HG03520 (cell line): ENCODE data around the gene DCHS1.
A peak's percentile ranks its signal among the peaks of the same experiment; 100 is the strongest.

Source experiments
- ATAC-seq: cut with Tn5 transposase; IDR thresholded peaks from one replicate; pipeline ENCODE4 v1.9.1; 2021; ENCODE audit warnings: mild to moderate bottlenecking, moderate library complexity; ENCODE audit not compliant: unreplicated experiment

The DCHS1 gene

DNA sequence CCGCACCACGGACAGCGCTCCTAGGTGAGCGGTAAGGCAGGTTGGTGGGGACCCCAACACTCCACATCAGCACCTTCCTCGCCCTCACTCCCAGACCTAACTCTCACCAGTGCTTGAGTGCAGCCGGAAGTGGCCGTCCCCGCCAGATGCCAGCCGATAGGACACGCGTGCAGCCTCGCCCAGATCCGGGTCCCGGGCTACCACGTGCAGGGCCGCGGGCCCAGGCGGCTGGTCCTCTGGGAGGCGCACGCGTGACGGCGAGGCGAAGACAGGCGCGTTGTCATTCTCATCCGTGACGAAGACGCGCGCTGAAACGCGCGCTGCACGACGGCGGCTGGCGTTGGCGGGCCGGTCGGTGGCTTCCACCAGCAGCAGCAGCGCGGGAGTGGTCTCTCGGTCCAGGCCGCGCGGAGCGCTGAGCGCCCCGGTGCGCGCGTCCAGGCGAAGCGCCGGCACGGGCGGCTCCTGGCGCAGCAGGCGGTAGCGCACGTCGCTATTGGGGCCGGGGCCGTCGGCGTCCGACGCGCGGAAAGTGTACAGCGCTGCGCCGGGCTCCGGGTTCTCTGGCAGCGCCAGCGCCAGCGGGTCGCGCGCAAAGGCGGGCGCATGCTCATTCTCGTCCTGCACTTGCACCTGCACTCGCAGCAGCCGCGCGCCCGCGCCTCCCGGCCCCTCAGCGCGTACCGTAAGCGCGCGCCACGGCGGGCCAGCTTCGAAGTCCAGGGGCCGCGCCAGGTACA lies 25.5 kb downstream of the DCHS1 start:
- no peak for ATAC-seq

GRCh38 chr11:6629573-6629891 lies 26.1 kb downstream of the DCHS1 start:
- no peak for ATAC-seq

- no peak for ATAC-seq
Observed at GRCh38 chr11:6628526-6628925, 27.1 kb downstream of the DCHS1 start.

DNA sequence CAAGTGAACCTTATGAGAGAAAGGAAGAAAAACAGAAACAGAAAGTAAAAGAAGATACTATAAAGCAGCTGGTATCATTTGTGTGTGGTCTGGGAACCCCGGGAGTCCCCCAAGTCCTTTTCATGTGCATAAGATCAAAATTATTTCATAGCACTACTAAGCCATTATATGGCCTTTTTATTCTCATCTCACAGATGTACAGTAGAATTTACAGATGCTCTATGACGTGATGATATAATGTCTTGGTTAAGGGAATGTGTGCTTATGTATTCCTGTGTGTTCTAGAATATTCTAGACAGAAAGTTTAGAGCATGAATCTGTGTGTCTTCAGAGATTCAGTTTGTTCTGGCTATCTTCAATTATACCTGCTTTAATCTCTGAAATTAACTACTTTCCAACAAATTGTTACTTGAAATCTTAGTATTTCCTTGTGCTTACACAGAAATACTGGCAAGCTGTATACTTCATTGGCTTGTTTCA lies 27.8 kb downstream of the DCHS1 start:
- ATAC-seq, result peak; percentile 63

DNA sequence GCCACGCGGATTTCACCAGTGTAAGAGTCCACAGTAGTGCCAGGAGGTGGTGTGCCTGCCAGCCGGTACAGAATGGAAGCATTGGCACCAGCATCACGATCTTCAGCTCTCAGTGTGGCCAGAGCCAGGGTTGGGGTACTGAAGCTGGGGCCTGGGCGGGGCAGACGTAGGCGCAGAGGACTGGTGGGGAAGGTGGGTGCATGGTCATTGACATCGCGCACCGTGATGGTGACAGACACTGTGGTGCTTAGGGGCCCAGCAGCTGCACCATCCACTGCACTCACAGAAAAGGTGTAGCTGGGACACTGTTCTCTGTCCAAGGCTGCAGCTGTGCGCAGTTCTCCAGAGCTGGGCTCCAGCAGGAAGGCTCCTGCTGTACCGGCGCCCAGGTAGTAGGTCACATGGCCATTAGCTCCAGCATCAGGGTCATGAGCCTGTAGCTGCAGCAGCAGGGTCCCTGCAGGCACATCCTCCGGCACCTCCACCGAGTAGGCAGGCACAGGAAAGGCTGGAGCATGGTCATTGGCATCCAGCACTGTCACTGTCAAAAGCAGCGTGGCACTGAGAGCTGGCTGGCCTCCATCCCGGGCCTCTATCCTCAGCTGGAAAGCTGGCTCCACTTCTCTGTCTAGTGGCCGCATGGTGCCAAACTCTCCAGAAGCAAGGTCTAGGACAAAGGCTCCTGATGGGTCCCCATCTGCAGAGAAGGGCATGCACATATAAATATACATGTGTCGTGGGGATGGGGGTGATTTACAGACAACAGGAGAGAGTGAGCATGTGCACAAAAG lies 28.4 kb downstream of the DCHS1 start:
- no peak for ATAC-seq

- ATAC-seq, result no peak
Observed at GRCh38 chr11:6625832-6626420, 29.7 kb downstream of the DCHS1 start.

- ATAC-seq, result no peak
Observed at GRCh38 chr11:6625156-6625831, 30.3 kb downstream of the DCHS1 start.

DNA sequence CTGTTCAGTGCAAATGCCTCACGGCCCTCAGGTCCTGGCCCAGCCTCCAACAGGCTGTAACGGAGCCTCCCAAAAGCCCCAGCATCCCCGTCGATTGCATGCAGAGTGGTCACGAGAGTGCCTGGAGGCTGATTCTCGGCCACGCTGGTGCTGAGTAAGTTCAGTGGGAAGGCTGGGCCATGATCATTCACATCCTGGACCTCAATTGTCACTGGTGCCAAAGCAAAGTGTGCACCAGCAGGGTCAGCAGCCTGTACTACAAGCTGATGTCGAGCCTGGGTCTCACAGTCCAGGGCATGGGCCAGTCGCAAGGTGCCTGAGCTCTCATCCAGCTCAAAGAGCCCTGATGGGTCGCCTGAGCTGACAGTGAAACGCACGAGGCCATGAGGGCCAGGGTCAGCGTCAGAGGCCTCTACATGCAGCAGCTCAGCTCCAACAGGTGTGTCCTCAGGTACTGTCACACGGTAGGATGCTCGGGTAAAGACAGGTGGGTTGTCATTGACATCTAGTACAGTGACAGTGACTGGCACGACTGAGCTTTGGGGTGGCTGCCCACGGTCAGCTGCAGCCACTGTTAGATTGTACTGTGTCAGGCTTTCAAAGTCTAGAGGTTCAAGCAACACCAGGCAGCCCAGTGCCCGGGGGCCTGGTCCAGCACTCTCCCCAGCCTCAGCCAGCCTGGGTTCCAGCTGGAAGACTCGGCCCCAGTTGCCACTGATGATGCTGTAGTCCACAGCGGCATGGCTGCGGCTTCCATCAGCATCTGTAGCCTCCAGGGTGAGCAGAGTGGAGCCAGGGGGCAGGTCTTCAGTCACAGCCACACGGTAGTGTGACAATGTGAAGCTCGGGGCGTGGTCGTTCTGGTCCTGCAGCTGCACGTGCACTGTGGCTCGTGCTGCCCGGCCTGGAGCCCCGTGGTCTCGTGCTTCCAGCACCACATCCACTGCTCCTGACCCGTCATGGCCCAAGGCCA lies 31.9 kb downstream of the DCHS1 start:
- no peak for ATAC-seq

GRCh38 chr11:6622261-6623171 lies 33.1 kb downstream of the DCHS1 start:
- ATAC-seq, result no peak

DNA sequence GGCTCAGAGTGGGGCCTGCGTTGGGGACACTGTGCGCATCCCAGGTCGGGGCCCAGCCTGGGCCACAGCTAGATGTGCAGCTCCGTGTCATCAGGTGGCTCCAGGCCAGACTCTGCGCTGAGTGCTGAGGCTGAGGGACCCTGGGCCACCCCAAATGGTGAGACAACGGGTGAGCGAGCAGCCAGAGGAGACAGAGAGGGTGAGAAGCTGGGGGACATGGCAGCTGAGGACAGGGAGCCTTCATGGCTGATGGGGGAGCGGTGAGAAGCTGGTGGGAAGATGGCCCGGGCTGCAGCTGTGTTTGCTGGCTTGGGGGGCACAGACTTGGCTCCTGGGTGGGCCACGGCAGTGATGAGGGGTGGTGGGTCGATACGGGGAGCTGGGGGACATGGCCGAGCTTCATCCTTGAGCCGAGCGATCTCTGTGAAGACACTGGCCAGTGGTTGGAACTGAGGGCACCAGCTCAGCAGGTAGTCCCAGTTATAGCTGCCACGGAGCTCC lies 33.8 kb downstream of the DCHS1 start:
- ATAC-seq, result no peak

GRCh38 chr11:6620636-6621035 lies 35.0 kb downstream of the DCHS1 start:
- no peak for ATAC-seq

GRCh38 chr11:6619004-6619745 lies 36.4 kb downstream of the DCHS1 start, which contains the start of gene TPP1:
TSS of gene TPP1 (minus strand) at chr11:6619422. CDS start at chr11:6619400, 22 bp downstream.
- peak; percentile 99 for ATAC-seq

GRCh38 chr11:6618117-6619003 lies 37.2 kb downstream of the DCHS1 start:
- no peak for ATAC-seq

DNA sequence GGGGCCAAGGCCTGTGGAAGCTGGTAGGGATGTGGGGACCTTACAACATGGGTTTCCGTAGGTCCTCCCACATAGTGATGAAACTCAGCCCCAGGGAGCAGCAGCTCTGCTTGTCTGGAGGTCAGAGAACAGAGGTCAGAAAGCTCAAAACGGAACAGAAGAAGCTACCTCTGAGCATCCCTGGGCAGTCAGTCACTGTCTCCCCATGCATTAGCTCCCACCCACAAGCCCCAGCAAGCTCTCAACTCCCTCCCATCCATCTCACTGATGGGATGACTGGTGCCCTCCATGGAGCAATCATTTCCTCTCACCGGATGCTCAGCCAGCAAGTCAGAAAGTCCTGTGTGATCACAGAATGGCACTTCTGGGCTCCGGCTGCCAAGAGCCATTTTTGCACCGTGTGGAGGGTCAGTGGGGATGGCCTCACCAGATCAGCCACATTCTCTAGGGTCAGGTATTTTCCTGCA lies 38.3 kb downstream of the DCHS1 start:
- no peak for ATAC-seq

DNA sequence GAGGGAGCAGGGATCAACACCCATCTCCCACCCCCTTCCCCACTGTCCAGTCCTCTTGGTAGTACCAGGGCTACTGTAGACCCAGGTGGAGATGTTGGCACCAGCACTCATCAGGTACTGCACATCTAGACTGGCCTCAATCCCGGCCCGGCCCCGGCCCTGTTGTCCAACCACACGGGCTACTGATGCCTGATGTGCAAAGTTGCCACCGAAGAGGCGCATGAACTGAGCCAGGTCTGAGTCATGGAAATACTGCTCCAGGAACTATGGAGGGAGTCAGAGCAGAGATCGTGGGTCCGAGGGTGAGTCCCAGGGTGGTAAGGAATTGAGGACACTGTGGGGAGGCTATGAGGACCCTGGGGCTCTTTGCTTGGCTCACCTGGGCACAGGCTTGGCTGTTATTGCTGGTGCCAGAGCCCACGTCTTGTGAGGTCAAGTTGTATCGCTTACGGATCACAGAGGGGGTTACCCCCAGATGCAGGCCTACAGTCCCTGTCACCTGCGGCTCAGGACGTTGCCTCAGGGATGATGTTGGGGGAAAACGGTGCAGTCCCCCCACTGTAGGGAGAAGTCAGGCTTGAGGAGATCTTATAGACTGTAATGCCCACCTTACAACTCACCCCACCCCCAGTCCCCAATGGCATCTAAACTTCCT lies 38.9 kb downstream of the DCHS1 start:
- ATAC-seq, result no peak

GRCh38 chr11:6615882-6616585 lies 39.6 kb downstream of the DCHS1 start:
- ATAC-seq, result no peak
